ENCODE results near the gene CILP. TPM values are rescaled to one million over a fixed set of nuclear protein-coding genes. Genes with fewer than 3 reads are reported as not detected.
A peak's percentile ranks its signal among the peaks of the same experiment; 100 is the strongest.
"Not testable (repeated sequence)": the region's sequence is repeated elsewhere in the genome, so short reads cannot be mapped to it uniquely, and the experiment has no call there.

CILP gene
- total and polyA plus RNA-seq, 2 of the 13 experiments (the other 11 are each of a cell fraction or from before 2014, with no cell fraction given), result 0.03 TPM; not detected in 1

- H3K4me1 ChIP-seq (ENCODE audit: insufficient read depth, low read length), result peaks cover 17% of the 10 kb centered on the region
- CTCF ChIA-PET (ENCODE audit: low intra/inter-chr PET ratio, low total read pairs); ATAC-seq: not testable (repeated sequence)
Observed at GRCh38 chr15:65236443-65236842, 25.2 kb upstream of the CILP start.

GRCh38 chr15:65233696-65234095 is 22.4 kb upstream of the CILP start:
- intact Hi-C loops (cut with micrococcal nuclease; ENCODE audit: unreplicated experiment), result no loop called here
- BruUV-seq (replicated peaks), result no TSS peak
- H3K36me3 ChIP-seq (replicated peaks in 1 of 2; ENCODE audit: control insufficient read depth in 1 of 2, insufficient read depth in 2 of 2, low read length in 2 of 2), result no peaks in the 10 kb centered on the region
- H3K27ac ChIP-seq (ENCODE audit: extremely low read length, insufficient read depth, low read length), result no peak overlapping the region
- 82% methylated on average over 5 of the region's 5 CpGs for WGBS (ENCODE audit: low lambda C conversion rate)
- peaks cover 6% of the 10 kb centered on the region; the same call in 1 of the 2 replicates for H3K4me1 ChIP-seq (ENCODE audit: insufficient read depth, low read length)
- TF ChIP-seq ZNF761 (CRISPR knock-in tag; conservative IDR thresholded peaks at IDR 0.05) (no peak), CEBPB (IDR thresholded peaks at IDR 0.05; ENCODE audit: borderline replicate concordance, low read depth, low read length) (peak; percentile 67)
- no peak overlapping the region for H2AFZ ChIP-seq (ENCODE audit: low read length)
- no peaks in the 10 kb centered on the region for H3K27me3 ChIP-seq (ENCODE audit: control insufficient read depth in 1 of 2, insufficient read depth in 2 of 2, low read length in 2 of 2)
- FAIRE-seq (no peak), DNase-seq (ENCODE audit: low spot score) (no peak), ATAC-seq (no peak)
- CTCF ChIA-PET (ENCODE audit: low intra/inter-chr PET ratio, low total read pairs), result no interaction called here
- no peak overlapping the region for H3K4me2 ChIP-seq (ENCODE audit: low read depth, low read length)
- no peak overlapping the region for H3K9ac ChIP-seq (ENCODE audit: insufficient read depth, low read depth, low read length)
- no peak overlapping the region for H3K4me3 ChIP-seq (replicated peaks in 1 of 3; ENCODE audit: insufficient read depth in 1 of 3, low read depth in 2 of 3, low read length in 3 of 3)
- H3K9me3 ChIP-seq (ENCODE audit: low read length), result no peaks in the 10 kb centered on the region
- POLR2A ChIA-PET, result interaction anchor here (1.3 kb wide), 1 partner anchor 48 kb away, joined by 4 read pairs; the partner anchor contains the start of gene CLPX
- no peaks in the 10 kb centered on the region for H3K79me2 ChIP-seq (ENCODE audit: insufficient read depth, low read length)
- in situ Hi-C loops (cut with HindIII; ENCODE audit: extremely low pct_ligation_motif_present, low pct_unique_long_range_greater_than_20kb), result no loop called here
- no peaks in the 10 kb centered on the region for H4K20me1 ChIP-seq (ENCODE audit: insufficient read depth, low read length)

More at GRCh38 chr15:65236443-65236842, 25.2 kb upstream of the CILP start:
- H3K79me2 ChIP-seq (ENCODE audit: insufficient read depth, low read length); H3K4me3 ChIP-seq (replicated peaks in 1 of 3; ENCODE audit: insufficient read depth in 1 of 3, low read depth in 2 of 3, low read length in 3 of 3); H3K4me2 ChIP-seq (ENCODE audit: low read depth, low read length); in situ Hi-C loops (cut with HindIII; ENCODE audit: extremely low pct_ligation_motif_present, low pct_unique_long_range_greater_than_20kb); intact Hi-C loops (cut with micrococcal nuclease; ENCODE audit: unreplicated experiment); H2AFZ ChIP-seq (ENCODE audit: low read length); FAIRE-seq; H3K9ac ChIP-seq (ENCODE audit: insufficient read depth, low read depth, low read length); DNase-seq (ENCODE audit: low spot score); H3K27me3 ChIP-seq (ENCODE audit: control insufficient read depth in 1 of 2, insufficient read depth in 2 of 2, low read length in 2 of 2); H3K9me3 ChIP-seq (ENCODE audit: low read length); H3K27ac ChIP-seq (ENCODE audit: extremely low read length, insufficient read depth, low read length); H3K36me3 ChIP-seq (replicated peaks in 1 of 2; ENCODE audit: control insufficient read depth in 1 of 2, insufficient read depth in 2 of 2, low read length in 2 of 2); BruUV-seq (replicated peaks); POLR2A ChIA-PET; H4K20me1 ChIP-seq (ENCODE audit: insufficient read depth, low read length): not testable (repeated sequence)
- 74% methylated on average over 8 of the region's 8 CpGs for WGBS (ENCODE audit: low lambda C conversion rate)

- no peak overlapping the region for H2AFZ ChIP-seq (ENCODE audit: low read length)
- no peaks in the 10 kb centered on the region for H3K36me3 ChIP-seq (replicated peaks in 1 of 2; ENCODE audit: control insufficient read depth in 1 of 2, insufficient read depth in 2 of 2, low read length in 2 of 2)
- ATAC-seq (no peak), DNase-seq (ENCODE audit: low spot score) (no peak), FAIRE-seq (no peak)
- WGBS (ENCODE audit: low lambda C conversion rate), result 81% methylated on average over 3 of the region's 3 CpGs
- H3K27me3 ChIP-seq (ENCODE audit: control insufficient read depth in 1 of 2, insufficient read depth in 2 of 2, low read length in 2 of 2), result no peaks in the 10 kb centered on the region
- TF ChIP-seq ZNF567 (CRISPR knock-in tag; IDR thresholded peaks at IDR 0.05; ENCODE audit: borderline replicate concordance), result no peak
- no peak for TF ChIP-seq ZNF24 (IDR thresholded peaks at IDR 0.05)
- TF ChIP-seq ZNF547 (CRISPR knock-in tag; IDR thresholded peaks at IDR 0.05), result no peak
- no peaks in the 10 kb centered on the region for H3K79me2 ChIP-seq (ENCODE audit: insufficient read depth, low read length)
- no peaks in the 10 kb centered on the region for H3K9me3 ChIP-seq (ENCODE audit: low read length)
- POLR2A ChIA-PET, result no interaction called here
- no peaks in the 10 kb centered on the region for H4K20me1 ChIP-seq (ENCODE audit: insufficient read depth, low read length)
- no peak overlapping the region for H3K4me3 ChIP-seq (replicated peaks in 1 of 3; ENCODE audit: insufficient read depth in 1 of 3, low read depth in 2 of 3, low read length in 3 of 3)
- no peak overlapping the region for H3K27ac ChIP-seq (ENCODE audit: extremely low read length, insufficient read depth, low read length)
- no TSS peak for BruUV-seq (replicated peaks)
- CTCF ChIA-PET (ENCODE audit: low intra/inter-chr PET ratio, low total read pairs), result no interaction called here
- in situ Hi-C loops (cut with HindIII; ENCODE audit: extremely low pct_ligation_motif_present, low pct_unique_long_range_greater_than_20kb) (no loop called here), intact Hi-C loops (cut with micrococcal nuclease; ENCODE audit: unreplicated experiment) (no loop called here)
- peaks cover 18% of the 10 kb centered on the region for H3K4me1 ChIP-seq (ENCODE audit: insufficient read depth, low read length)
- H3K4me2 ChIP-seq (ENCODE audit: low read depth, low read length), result no peak overlapping the region
- H3K9ac ChIP-seq (ENCODE audit: insufficient read depth, low read depth, low read length), result no peak overlapping the region
Observed at GRCh38 chr15:65232520-65232919, 21.2 kb upstream of the CILP start.
